GM13976 (cell line): ENCODE measurements around the gene SPECC1.
A peak's percentile ranks its signal among the peaks of the same experiment; 100 is the strongest.
"Not testable (repeated sequence)": the region's sequence is repeated elsewhere in the genome, so short reads cannot be mapped to it uniquely, and the experiment has no call there.

Experiments
- DNase-seq: peaks from one replicate; pipeline ENCODE4 v3.0.0; 2012; ENCODE audit warnings: low spot score
- in situ Hi-C: fragments of 300-500 bp; cut with MboI; formaldehyde crosslinking; loops from one replicate; pipeline ENCODE4 v1.12.0; 2022; ENCODE audit warnings: low sequenced_read_pairs, mixed read lengths, inconsistent platforms; ENCODE audit not compliant: unreplicated experiment
- TF ChIP-seq, protein P1 (sequence below): IDR thresholded peaks from 2 replicates; pipeline ENCODE4 v1.5.1; 2012; ENCODE audit warnings: borderline replicate concordance, mild to moderate bottlenecking; ENCODE audit not compliant: insufficient read depth; ENCODE audit errors: extremely low read depth, missing control alignments, control extremely low read depth

Gene SPECC1, protein sequence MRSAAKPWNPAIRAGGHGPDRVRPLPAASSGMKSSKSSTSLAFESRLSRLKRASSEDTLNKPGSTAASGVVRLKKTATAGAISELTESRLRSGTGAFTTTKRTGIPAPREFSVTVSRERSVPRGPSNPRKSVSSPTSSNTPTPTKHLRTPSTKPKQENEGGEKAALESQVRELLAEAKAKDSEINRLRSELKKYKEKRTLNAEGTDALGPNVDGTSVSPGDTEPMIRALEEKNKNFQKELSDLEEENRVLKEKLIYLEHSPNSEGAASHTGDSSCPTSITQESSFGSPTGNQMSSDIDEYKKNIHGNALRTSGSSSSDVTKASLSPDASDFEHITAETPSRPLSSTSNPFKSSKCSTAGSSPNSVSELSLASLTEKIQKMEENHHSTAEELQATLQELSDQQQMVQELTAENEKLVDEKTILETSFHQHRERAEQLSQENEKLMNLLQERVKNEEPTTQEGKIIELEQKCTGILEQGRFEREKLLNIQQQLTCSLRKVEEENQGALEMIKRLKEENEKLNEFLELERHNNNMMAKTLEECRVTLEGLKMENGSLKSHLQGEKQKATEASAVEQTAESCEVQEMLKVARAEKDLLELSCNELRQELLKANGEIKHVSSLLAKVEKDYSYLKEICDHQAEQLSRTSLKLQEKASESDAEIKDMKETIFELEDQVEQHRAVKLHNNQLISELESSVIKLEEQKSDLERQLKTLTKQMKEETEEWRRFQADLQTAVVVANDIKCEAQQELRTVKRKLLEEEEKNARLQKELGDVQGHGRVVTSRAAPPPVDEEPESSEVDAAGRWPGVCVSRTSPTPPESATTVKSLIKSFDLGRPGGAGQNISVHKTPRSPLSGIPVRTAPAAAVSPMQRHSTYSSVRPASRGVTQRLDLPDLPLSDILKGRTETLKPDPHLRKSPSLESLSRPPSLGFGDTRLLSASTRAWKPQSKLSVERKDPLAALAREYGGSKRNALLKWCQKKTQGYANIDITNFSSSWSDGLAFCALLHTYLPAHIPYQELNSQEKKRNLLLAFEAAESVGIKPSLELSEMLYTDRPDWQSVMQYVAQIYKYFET

DNA sequence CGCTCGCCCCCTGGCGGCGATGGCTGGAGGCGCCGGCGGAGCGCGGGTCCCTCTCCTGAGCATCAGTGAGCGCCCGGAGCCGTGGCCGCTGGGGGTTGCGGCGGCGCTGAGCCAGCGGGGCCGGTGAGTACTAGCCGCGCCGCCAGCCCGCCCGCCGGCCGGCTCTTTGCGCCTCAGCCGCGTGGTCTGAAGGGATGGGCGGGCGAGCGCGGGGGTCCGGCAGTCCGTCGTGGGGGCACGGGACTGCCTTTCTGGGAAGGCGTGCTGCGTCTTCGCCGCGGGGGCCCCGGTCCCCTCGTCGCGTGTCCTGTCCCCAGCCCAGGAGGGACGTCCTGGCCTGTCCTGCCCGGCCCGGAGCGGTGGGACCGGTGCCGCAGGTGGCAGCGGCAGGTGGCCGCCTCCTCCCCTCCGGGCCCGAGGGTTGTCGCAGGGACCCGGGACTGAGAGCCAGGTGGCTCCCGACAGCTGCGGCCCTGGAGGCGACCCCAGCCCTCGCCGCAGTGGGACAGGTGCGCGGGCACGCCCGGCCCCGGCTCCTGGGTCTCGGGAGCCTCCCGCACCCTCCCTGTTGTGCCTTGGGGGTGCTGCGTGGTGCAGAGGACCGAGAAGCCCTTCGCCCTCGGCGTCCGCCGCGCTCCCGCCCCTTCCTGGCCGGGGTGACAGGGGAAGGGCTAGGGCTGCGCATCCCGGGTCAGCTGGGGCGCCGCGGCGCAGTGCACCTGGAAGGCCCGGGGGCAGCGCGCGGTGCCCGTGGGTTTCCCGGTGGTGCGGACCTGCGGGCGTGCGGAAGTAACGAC, at the start of gene SPECC1:
Gene SPECC1 (plus strand): TSS at position 58 of the 797 bp plus-strand sequence. CDS start 87,293 bp downstream, outside the sequence.
- in situ Hi-C loops = no loop called here
- TF ChIP-seq, protein P1, sequence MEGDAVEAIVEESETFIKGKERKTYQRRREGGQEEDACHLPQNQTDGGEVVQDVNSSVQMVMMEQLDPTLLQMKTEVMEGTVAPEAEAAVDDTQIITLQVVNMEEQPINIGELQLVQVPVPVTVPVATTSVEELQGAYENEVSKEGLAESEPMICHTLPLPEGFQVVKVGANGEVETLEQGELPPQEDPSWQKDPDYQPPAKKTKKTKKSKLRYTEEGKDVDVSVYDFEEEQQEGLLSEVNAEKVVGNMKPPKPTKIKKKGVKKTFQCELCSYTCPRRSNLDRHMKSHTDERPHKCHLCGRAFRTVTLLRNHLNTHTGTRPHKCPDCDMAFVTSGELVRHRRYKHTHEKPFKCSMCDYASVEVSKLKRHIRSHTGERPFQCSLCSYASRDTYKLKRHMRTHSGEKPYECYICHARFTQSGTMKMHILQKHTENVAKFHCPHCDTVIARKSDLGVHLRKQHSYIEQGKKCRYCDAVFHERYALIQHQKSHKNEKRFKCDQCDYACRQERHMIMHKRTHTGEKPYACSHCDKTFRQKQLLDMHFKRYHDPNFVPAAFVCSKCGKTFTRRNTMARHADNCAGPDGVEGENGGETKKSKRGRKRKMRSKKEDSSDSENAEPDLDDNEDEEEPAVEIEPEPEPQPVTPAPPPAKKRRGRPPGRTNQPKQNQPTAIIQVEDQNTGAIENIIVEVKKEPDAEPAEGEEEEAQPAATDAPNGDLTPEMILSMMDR = peak; percentile 99
- DNase-seq = peak; percentile 94

DNA sequence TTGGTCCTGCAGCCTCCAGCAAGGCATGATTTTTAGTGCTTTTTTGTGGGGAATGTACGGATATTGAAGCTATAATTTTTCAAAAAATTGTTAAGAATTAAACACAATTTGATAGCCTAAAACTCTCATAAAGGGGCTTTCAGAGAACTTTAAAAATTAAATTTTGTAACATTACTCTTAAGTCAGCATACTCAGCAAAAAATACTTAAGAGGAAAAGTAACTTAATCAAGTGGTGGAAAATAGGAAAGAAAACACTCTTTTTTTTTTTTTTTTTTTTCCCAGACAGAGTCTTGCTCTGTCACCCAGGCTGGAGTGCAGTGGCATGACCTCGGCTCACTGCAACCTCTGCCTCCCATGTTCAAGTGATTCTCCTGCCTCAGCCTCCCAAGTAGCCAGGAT, 46.2 kb upstream of the SPECC1 start:
- DNase-seq, in situ Hi-C loops: not testable (repeated sequence)

DNA sequence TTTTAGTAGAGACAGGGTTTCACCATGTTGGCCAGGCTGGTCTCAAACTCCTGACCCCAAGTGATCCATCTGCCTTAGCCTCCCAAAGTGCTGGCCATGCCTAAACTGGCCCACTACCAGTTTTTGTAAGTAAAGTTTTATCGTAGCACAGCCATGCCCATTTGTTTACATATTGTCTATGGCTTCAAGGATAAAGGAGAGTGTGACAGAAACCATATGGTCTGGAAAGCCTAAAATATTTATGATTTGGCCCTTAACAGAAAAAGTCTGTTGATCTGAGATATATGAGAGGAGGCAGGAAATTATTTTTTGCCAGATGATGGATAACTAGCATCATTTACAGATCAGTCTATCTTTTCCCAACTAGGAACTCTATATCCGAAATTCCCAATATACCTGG, 36.0 kb upstream of the SPECC1 start:
- in situ Hi-C loops = no loop called here
- no peak for DNase-seq
- TF ChIP-seq, protein P1 = no peak

DNA sequence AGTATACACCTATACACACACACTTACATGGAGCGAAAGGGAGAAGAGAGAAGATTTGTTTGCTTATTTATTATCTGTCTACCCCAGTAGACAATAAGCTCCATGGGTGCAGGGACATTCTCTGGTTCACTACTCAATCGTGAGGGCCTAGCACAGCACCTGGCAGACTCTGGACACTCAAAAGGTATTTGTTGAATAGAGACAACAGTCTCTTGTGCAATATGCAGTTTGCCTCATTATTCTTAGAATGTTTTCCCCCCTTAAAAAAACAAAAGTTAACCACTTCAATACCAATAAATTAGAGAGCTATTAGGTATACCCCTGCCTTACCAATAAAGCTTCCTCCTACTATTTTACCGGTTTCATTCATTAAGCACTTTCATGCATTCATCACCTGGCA, 33.6 kb upstream of the SPECC1 start:
- DNase-seq = no peak
- in situ Hi-C loops = no loop called here
- TF ChIP-seq, protein P1 = no peak

DNA sequence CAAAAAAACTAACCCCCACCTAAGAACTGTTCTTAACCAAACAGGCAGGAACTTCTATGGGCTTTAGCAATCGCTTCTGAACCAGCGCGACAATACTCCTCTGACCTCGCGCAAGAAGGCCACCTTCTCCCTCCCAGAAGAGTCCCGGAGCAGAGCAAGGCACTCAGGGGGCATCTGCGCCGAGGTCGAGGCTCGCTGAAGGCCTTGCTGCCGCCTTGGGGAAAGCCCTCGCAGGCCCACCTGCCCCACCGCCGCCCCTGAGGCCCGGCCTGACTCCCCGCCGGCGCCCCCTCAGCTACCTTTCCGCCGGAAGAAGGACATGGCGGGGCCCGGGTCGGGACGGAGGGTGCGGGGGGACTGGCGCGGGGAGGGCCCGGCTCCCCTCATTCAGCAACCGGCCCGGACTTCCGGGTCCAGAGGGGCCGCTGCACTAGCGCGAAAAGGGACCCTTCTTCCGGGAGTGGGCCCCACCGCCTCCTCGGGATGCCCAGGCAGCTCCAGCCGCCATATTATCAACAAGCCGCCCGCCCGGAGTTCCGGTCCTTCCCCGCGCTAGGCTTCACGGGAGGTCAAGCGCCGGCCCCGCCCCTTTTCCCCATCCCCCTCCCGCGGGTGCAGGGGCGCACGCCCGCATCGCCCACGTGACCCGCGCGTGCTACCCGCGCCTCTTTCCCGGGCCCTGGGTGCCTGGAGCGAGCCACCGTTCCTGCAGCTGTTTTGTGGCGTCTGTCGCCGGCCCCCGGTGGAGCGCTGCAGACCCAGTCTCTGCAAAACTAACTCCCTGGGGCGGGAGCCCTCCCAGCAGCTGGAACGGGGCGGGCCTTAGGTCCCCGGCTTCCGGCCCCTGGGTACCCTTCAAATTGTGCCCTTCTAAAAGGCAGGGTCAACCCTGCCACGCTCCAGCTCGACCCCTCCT, 31.6 kb upstream of the SPECC1 start, which contains the start of gene AKAP10:
Gene AKAP10 (minus strand): TSS at position 536 of the 916 bp plus-strand sequence. CDS start 149 bp downstream, at position 387.
- TF ChIP-seq, protein P1 = no peak
- peak; percentile 97 for DNase-seq
- in situ Hi-C loops = no loop called here

DNA sequence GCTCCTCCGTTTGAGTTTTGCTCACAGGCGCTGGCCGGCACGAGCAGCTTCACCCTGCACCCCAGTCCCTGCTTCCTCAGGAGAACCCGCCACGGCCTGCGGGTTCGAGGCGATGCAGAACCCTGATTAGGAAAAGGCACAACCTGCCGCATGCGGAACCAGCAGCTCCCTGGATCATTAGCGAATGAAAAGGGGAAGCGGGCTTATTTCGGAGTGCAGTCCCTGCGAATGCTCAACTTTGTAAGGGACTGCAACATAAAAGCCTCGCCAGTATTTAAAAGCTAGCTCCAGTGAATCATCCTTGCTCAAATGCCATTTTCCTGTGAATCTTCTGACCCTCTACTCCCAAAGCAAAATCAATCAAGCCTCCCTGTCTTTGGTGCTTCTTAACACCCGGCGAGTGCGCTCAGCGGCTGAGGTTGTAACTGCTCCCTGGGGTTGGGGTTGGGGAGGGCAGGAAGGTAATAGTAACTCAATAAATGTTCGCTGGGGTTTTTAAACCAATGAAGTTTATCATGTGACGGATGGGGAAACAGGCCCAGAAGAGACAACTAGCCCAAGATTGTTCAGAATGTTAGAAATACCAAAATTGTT, 30.9 kb upstream of the SPECC1 start:
- DNase-seq = peak; percentile 39
- in situ Hi-C loops = no loop called here
- TF ChIP-seq, protein P1 = no peak
